H1 (cell line): ENCODE measurements around the gene GRK3. TPM values are rescaled to one million over a fixed set of nuclear protein-coding genes. Genes with fewer than 3 reads are reported as not detected.
"Not testable (repeated sequence)": the region's sequence is repeated elsewhere in the genome, so short reads cannot be mapped to it uniquely, and the experiment has no call there.

ENCODE experiments used
- CTCF ChIA-PET: fragments of 300-600 bp; sonication (Branson Sonifier 250); formaldehyde crosslinking; loops from one replicate; lab custom pipeline; 2021; ENCODE audit not compliant: partially characterized antibody; lab: Charles Lee
- POLR2A ChIA-PET: fragments of 300-600 bp; sonication (Branson Sonifier 250); formaldehyde crosslinking; loops from one replicate; lab custom pipeline; 2021; ENCODE audit warnings: inconsistent platforms; ENCODE audit not compliant: partially characterized antibody; lab: Charles Lee
- DNase-seq, 2 experiments: peaks; one replicate each; pipeline versions ENCODE4 v3.0.0 to v3.0.0-alpha.2; 2010 to 2022; ENCODE audit warnings: low spot score in 2 of 2, low read depth in 1 of 2, mixed read lengths in 1 of 2
- FAIRE-seq: peaks from 2 replicates; lab custom pipeline; 2011; peaks lifted over from hg19 to GRCh38; lab: Jason Lieb, UNC
- H2AFZ ChIP-seq: 2 replicates; pipeline ENCODE4 v1.8.1; 2012; ENCODE audit warnings: low read length, inconsistent platforms
- H2AK5ac ChIP-seq: 2 replicates; pipeline ENCODE4 v1.6.1; 2013; ENCODE audit warnings: low read depth, low read length
- H2BK120ac ChIP-seq: replicated peaks from 2 replicates; pipeline ENCODE3; 2013; ENCODE audit warnings: low read depth, low read length, inconsistent platforms
- H2BK12ac ChIP-seq: 2 replicates; pipeline ENCODE4 v1.6.1; 2013; ENCODE audit warnings: low read depth, low read length
- H2BK15ac ChIP-seq: 2 replicates; pipeline ENCODE4 v1.6.1; 2013; ENCODE audit warnings: low read length
- H2BK20ac ChIP-seq: 2 replicates; pipeline ENCODE4 v1.6.1; 2013; ENCODE audit warnings: low read length
- H2BK5ac ChIP-seq: 2 replicates; pipeline ENCODE4 v1.6.1; 2013; ENCODE audit warnings: low read depth, low read length
- H3K14ac ChIP-seq: 2 replicates; pipeline ENCODE4 v1.6.1; 2013; ENCODE audit warnings: inconsistent platforms; ENCODE audit not compliant: insufficient read length
- H3K18ac ChIP-seq: 2 replicates; pipeline ENCODE4 v1.6.1; 2013; ENCODE audit warnings: low read length; ENCODE audit errors: extremely low read depth
- H3K23ac ChIP-seq: 2 replicates; pipeline ENCODE4 v1.6.1; 2013; ENCODE audit warnings: inconsistent platforms; ENCODE audit not compliant: insufficient read length
- H3K23me2 ChIP-seq: 2 replicates; pipeline ENCODE4 v1.6.1; 2013; ENCODE audit warnings: low read depth, low read length
- H3K27ac ChIP-seq: 2 replicates; pipeline ENCODE4 v1.6.1; 2011; ENCODE audit warnings: low read depth, low read length, inconsistent platforms
- H3K27me3 ChIP-seq, 4 experiments: replicated peaks in 1 of 4; 1 replicate in 1 of 4; 2 replicates in 3 of 4; pipeline versions ENCODE4 v1.6.1 to v1.8.1; 2011 to 2013; ENCODE audit warnings: low read length in 3 of 4, mild to moderate bottlenecking in 3 of 4, inconsistent platforms in 2 of 4, mixed read lengths in 2 of 4, moderate library complexity in 1 of 4; ENCODE audit not compliant: control insufficient read depth in 3 of 4, insufficient read depth in 3 of 4; ENCODE audit errors: extremely low read depth in 1 of 4
- H3K36me3 ChIP-seq, 4 experiments: 2 replicates each; pipeline versions ENCODE4 v1.6.1 to v1.8.1; 2011 to 2013; ENCODE audit warnings: mild to moderate bottlenecking in 4 of 4, low read length in 3 of 4, moderate library complexity in 2 of 4, control low read depth in 1 of 4, inconsistent platforms in 1 of 4; ENCODE audit not compliant: insufficient read depth in 4 of 4, control insufficient read depth in 2 of 4
- H3K4ac ChIP-seq: replicated peaks from 2 replicates; pipeline ENCODE3; 2013; ENCODE audit warnings: low read length, low read depth, mixed read lengths, inconsistent platforms; ENCODE audit not compliant: insufficient read length
- H3K4me1 ChIP-seq, 4 experiments: replicated peaks in 1 of 4; 1 replicate in 1 of 4; 2 replicates in 3 of 4; pipeline versions ENCODE4 v1.6.1 to v1.8.1; 2011 to 2013; ENCODE audit warnings: low read length in 3 of 4, inconsistent platforms in 2 of 4, mixed read lengths in 1 of 4; ENCODE audit not compliant: insufficient read depth in 4 of 4, control insufficient read depth in 3 of 4
- H3K4me2 ChIP-seq, 2 experiments: 2 replicates each; pipeline versions ENCODE4 v1.6.1 to v1.8.1; 2011 to 2013; ENCODE audit warnings: low read depth in 2 of 2, low read length in 2 of 2, control low read depth in 1 of 2, inconsistent platforms in 1 of 2, mild to moderate bottlenecking in 1 of 2; ENCODE audit not compliant: insufficient read depth in 1 of 2
- H3K4me3 ChIP-seq, 4 experiments: fragments of 200-600, 300-600 bp in 1 of 4; sonication (generic), shearing (Covaris generic), sonication (Bioruptor Twin) in 1 of 4; 2 replicates each; pipeline versions ENCODE4 v1.5.1 to v1.8.1; 2011 to 2016; ENCODE audit warnings: low read length in 4 of 4, low read depth in 3 of 4, control low read depth in 2 of 4, inconsistent platforms in 2 of 4, mild to moderate bottlenecking in 2 of 4, mixed read lengths in 1 of 4, moderate library complexity in 1 of 4; ENCODE audit not compliant: insufficient read depth in 2 of 4; ENCODE audit errors: extremely low read depth in 1 of 4
- H3K56ac ChIP-seq: replicated peaks from 2 replicates; pipeline ENCODE3; 2013; ENCODE audit warnings: low read depth, mild to moderate bottlenecking, mixed read lengths, low read length, inconsistent platforms; ENCODE audit not compliant: insufficient read length
- H3K79me1 ChIP-seq: 2 replicates; pipeline ENCODE4 v1.6.1; 2013; ENCODE audit warnings: low read depth, low read length, control low read depth
- H3K79me2 ChIP-seq, 2 experiments: 2 replicates each; pipeline versions ENCODE4 v1.6.1 to v1.8.1; 2012 to 2013; ENCODE audit warnings: low read length in 2 of 2, mild to moderate bottlenecking in 2 of 2, inconsistent platforms in 1 of 2; ENCODE audit not compliant: insufficient read depth in 2 of 2, control insufficient read depth in 1 of 2
- H3K9ac ChIP-seq, 4 experiments: replicated peaks in 1 of 4; 1 replicate in 1 of 4; 2 replicates in 3 of 4; pipeline versions ENCODE4 v1.6.1 to v1.8.1; 2011 to 2013; ENCODE audit warnings: low read depth in 3 of 4, low read length in 3 of 4, control low read depth in 2 of 4, mild to moderate bottlenecking in 2 of 4, moderate library complexity in 2 of 4, inconsistent platforms in 1 of 4; ENCODE audit errors: extremely low read depth in 1 of 4
- H3K9me3 ChIP-seq, 2 experiments: 2 replicates each; pipeline versions ENCODE4 v1.6.1 to v1.8.1; 2012 to 2013; ENCODE audit warnings: mild to moderate bottlenecking in 2 of 2, moderate library complexity in 2 of 2, control low read depth in 1 of 2, inconsistent platforms in 1 of 2, low read depth in 1 of 2, low read length in 1 of 2, mixed read lengths in 1 of 2; ENCODE audit not compliant: insufficient read depth in 2 of 2
- H4K20me1 ChIP-seq, 2 experiments: replicated peaks in 1 of 2; 2 replicates each; pipeline versions ENCODE3 to v1.8.1; 2011 to 2013; ENCODE audit warnings: inconsistent platforms in 2 of 2, low read length in 2 of 2, mild to moderate bottlenecking in 1 of 2; ENCODE audit not compliant: insufficient read depth in 2 of 2, control insufficient read depth in 1 of 2
- H4K5ac ChIP-seq: 2 replicates; pipeline ENCODE4 v1.6.1; 2013; ENCODE audit warnings: low read length, low read depth, mixed read lengths, inconsistent platforms; ENCODE audit not compliant: insufficient read length
- H4K8ac ChIP-seq: 2 replicates; pipeline ENCODE4 v1.8.0; 2013; ENCODE audit warnings: mild to moderate bottlenecking, moderate library complexity, low read length, inconsistent platforms; ENCODE audit not compliant: insufficient read depth; ENCODE audit errors: extremely low read depth
- H4K91ac ChIP-seq: replicated peaks from 2 replicates; pipeline ENCODE3; 2013; ENCODE audit warnings: low read length, mixed read lengths, inconsistent platforms; ENCODE audit not compliant: insufficient read length
- WGBS, 2 experiments: shearing (Covaris generic) in 1 of 2; methylation state at CpG; one replicate each; pipeline versions ENCODE4 v1.1.6 to v1.1.7; 2013 to 2015; ENCODE audit warnings: low lambda C conversion rate in 2 of 2, mixed read lengths in 2 of 2, inconsistent platforms in 1 of 2, low coverage in 1 of 2, missing lambda C conversion rate in 1 of 2; ENCODE audit not compliant: insufficient replicate concordance in 2 of 2, insufficient coverage in 1 of 2, insufficient read length in 1 of 2; ENCODE audit errors: extremely low coverage in 1 of 2, missing lambda C conversion rate in 1 of 2; 5-methylcytosine and 5-hydroxymethylcytosine counted together
- polyA plus RNA-seq, 7 experiments: library from polyadenylated mRNA; depleted of rRNA in 3 of 7; stranded (reverse) in 5 of 7; unstranded in 2 of 7; fragments of >200 nt in 5 of 7; fragments of 200-250 nt in 2 of 7; gene quantifications; 1 replicate in 5 of 7; 2 replicates in 1 of 7; 4 replicates in 1 of 7; pipeline versions ENCODE4 v1.2.1 to v1.2.3, GENCODE V29; 2011 to 2013; ENCODE audit warnings: missing spikeins in 2 of 7, mixed read lengths in 2 of 7
- total RNA-seq: library from RNA; stranded (reverse); fragmentation: NEBNext Ultra II Directional; extraction: Animal tissue kit (Norgen Biotek cat#: 25700); gene quantifications from 2 replicates; pipeline ENCODE4 v1.2.1, GENCODE V29; 2021

Gene GRK3
- total and polyA plus RNA-seq, 2 of the 8 experiments (the other 6 are each of a cell fraction or from before 2014, with no cell fraction given): 7.5 to 35.3 TPM

- H3K4me3 ChIP-seq, H2BK20ac ChIP-seq, H2AK5ac ChIP-seq, H4K20me1 ChIP-seq, H3K36me3 ChIP-seq, H3K4me1 ChIP-seq, H3K23ac ChIP-seq, FAIRE-seq, H2BK120ac ChIP-seq, H3K79me1 ChIP-seq, H3K18ac ChIP-seq, H4K5ac ChIP-seq, H3K9ac ChIP-seq, H2AFZ ChIP-seq, H2BK5ac ChIP-seq, H3K4me2 ChIP-seq, H4K8ac ChIP-seq, H3K27ac ChIP-seq, H3K9me3 ChIP-seq, H3K14ac ChIP-seq, H2BK12ac ChIP-seq, H3K56ac ChIP-seq, H3K79me2 ChIP-seq, DNase-seq, H3K4ac ChIP-seq, POLR2A ChIA-PET, H4K91ac ChIP-seq, H2BK15ac ChIP-seq, CTCF ChIA-PET: not testable (repeated sequence)
- Histone ChIP-seq H3K27me3 (peaks cover 0 to 13% (median 3%) of the 10 kb centered on the region in 4 experiments; a peak in 2 of 7 replicates), H3K23me2 (peaks cover 16% of the 10 kb centered on the region; the same call in 1 of the 2 replicates)
- WGBS, 2 experiments: 81% methylated on average over 3 of the region's 3 CpGs; no CpG with 5 or more reads in 1 of the 2 experiments
Measured at GRCh38 chr22:25561182-25561581, 3.3 kb upstream of the GRK3 start.

GRCh38 chr22:25561927-25562326, 2.5 kb upstream of the GRK3 start:
- H3K9me3 ChIP-seq, H3K4me3 ChIP-seq, H2BK20ac ChIP-seq, H3K56ac ChIP-seq, H3K4me1 ChIP-seq, H4K8ac ChIP-seq, H3K14ac ChIP-seq, H3K4me2 ChIP-seq, DNase-seq, H3K36me3 ChIP-seq, POLR2A ChIA-PET, H2BK120ac ChIP-seq, H2BK15ac ChIP-seq, H3K23ac ChIP-seq, CTCF ChIA-PET, H4K20me1 ChIP-seq, H3K27ac ChIP-seq, H3K79me1 ChIP-seq, H2BK12ac ChIP-seq, H3K9ac ChIP-seq, H4K5ac ChIP-seq, H4K91ac ChIP-seq, H3K4ac ChIP-seq, H3K18ac ChIP-seq, FAIRE-seq, H2AFZ ChIP-seq, H2AK5ac ChIP-seq, H2BK5ac ChIP-seq: not testable (repeated sequence)
- Histone ChIP-seq H3K23me2 (peaks cover 16% of the 10 kb centered on the region; the same call in 1 of the 2 replicates), H3K79me2 (peaks cover 0 to 16% of the 10 kb centered on the region in 2 experiments; a peak in 2 of 4 replicates), H3K27me3 (peaks cover 0 to 13% (median 3%) of the 10 kb centered on the region in 4 experiments; a peak in 2 of 7 replicates)
- no CpG with 5 or more reads among the region's 1 CpG for WGBS, 2 experiments
